AG10803 (cell line): Measurements from ENCODE around the gene ITSN1.
"Not testable (repeated sequence)": the region's sequence is repeated elsewhere in the genome, so short reads cannot be mapped to it uniquely, and the experiment has no call there.

Experiments used
- DNase-seq: peaks from one replicate; pipeline ENCODE4 v3.0.0; 2010; ENCODE audit warnings: low read depth
- H3K4me3 ChIP-seq: 2 replicates; pipeline ENCODE4 v1.5.1; 2011; ENCODE audit warnings: mild to moderate bottlenecking, low read length, control low read depth
- CTCF ChIP-seq: conservative IDR thresholded peaks from 2 replicates; pipeline ENCODE4 v1.5.1; 2011; ENCODE audit warnings: mild to moderate bottlenecking, low read length, control low read depth, inconsistent platforms

Gene ITSN1

GRCh38 chr21:33700491-33700890 lies 58.2 kb downstream of the ITSN1 start:
- no peak for TF ChIP-seq CTCF
- no peak for DNase-seq
- no peak overlapping the region for H3K4me3 ChIP-seq

- DNase-seq: no peak
- no peak for TF ChIP-seq CTCF
- H3K4me3 ChIP-seq: no peak overlapping the region
Observed at GRCh38 chr21:33703750-33704606, 61.7 kb downstream of the ITSN1 start.

GRCh38 chr21:33707846-33708245 lies 65.5 kb downstream of the ITSN1 start:
- DNase-seq: no peak
- TF ChIP-seq CTCF: no peak
- no peak overlapping the region for H3K4me3 ChIP-seq

- DNase-seq: no peak
- H3K4me3 ChIP-seq: no peak overlapping the region
- no peak for TF ChIP-seq CTCF
Observed at GRCh38 chr21:33708874-33709273, 66.6 kb downstream of the ITSN1 start.

- H3K4me3 ChIP-seq: no peak overlapping the region
- no peak for DNase-seq
- no peak for TF ChIP-seq CTCF
Observed at GRCh38 chr21:33712022-33712803, 69.9 kb downstream of the ITSN1 start.

- no peak for DNase-seq
- no peak overlapping the region for H3K4me3 ChIP-seq
- no peak for TF ChIP-seq CTCF
Observed at GRCh38 chr21:33721081-33721480, 78.8 kb downstream of the ITSN1 start.

GRCh38 chr21:33729139-33729538 lies 86.8 kb downstream of the ITSN1 start:
- not testable (repeated sequence) for H3K4me3 ChIP-seq, DNase-seq
